Esophagus (tissue), 2 donors: Measurements from ENCODE around the gene ZDHHC1. TPM values are rescaled to one million over a fixed set of nuclear protein-coding genes. Genes with fewer than 3 reads are reported as not detected.
A peak's percentile ranks its signal among the peaks of the same experiment; 100 is the strongest.

Source experiments
- H3K27ac ChIP-seq, 2 donors: one replicate each; pipeline ENCODE4 v1.5.1; 2013; ENCODE audit warnings: low read depth in 2 of 2, mild to moderate bottlenecking in 2 of 2, inconsistent platforms in 1 of 2, low read length in 1 of 2, moderate library complexity in 1 of 2
- H3K27me3 ChIP-seq, 2 donors: one replicate each; pipeline ENCODE4 v1.6.1; 2013; ENCODE audit warnings: low read length in 2 of 2, control low read depth in 1 of 2, mild to moderate bottlenecking in 1 of 2; ENCODE audit not compliant: insufficient read depth in 2 of 2, control insufficient read depth in 1 of 2
- H3K36me3 ChIP-seq, 2 donors: one replicate each; pipeline ENCODE4 v1.6.1; 2013; ENCODE audit warnings: low read length in 1 of 2; ENCODE audit not compliant: control insufficient read depth in 2 of 2, insufficient read depth in 2 of 2
- H3K4me1 ChIP-seq, 2 donors: one replicate each; pipeline ENCODE4 v1.6.1; 2013; ENCODE audit warnings: low read length in 1 of 2; ENCODE audit not compliant: control insufficient read depth in 2 of 2, insufficient read depth in 2 of 2
- H3K4me3 ChIP-seq, 2 donors: one replicate each; pipeline ENCODE4 v1.5.1; 2013; ENCODE audit warnings: low read length in 2 of 2, mild to moderate bottlenecking in 2 of 2, low read depth in 1 of 2, moderate library complexity in 1 of 2
- H3K9me3 ChIP-seq, 2 donors: one replicate each; pipeline ENCODE4 v1.6.1; 2013; ENCODE audit warnings: mild to moderate bottlenecking in 2 of 2, low read depth in 1 of 2, low read length in 1 of 2, moderate library complexity in 1 of 2; ENCODE audit not compliant: control insufficient read depth in 2 of 2, insufficient read depth in 1 of 2
- WGBS, 2 donors: extraction: QIAGEN DNeasy Blood & Tissue Kit; methylation state at CpG; one replicate each; pipeline ENCODE4 v1.1.7; 2013; 5-methylcytosine and 5-hydroxymethylcytosine counted together
- polyA plus RNA-seq, 2 donors: library from polyadenylated mRNA; stranded (reverse); fragments of 200-250 nt; gene quantifications; one replicate each; pipeline ENCODE4 v1.2.3, GENCODE V29; 2013
- donor health status: healthy with polysubstance abuse.
- donor health status: Bipolar disorder and iron deficiency.

The ZDHHC1 gene
- polyA plus RNA-seq, 2 donors = 3.3 to 4.7 TPM

GRCh38 chr16:67432506-67432890 lies 16.2 kb upstream of the ZDHHC1 start:
- Histone ChIP-seq H3K36me3 (peaks cover 0 to 12% of the 10 kb centered on the region in 2 donors), H3K4me1 (peaks cover 6 to 15% of the 10 kb centered on the region in 2 donors), H3K27me3 (no peaks in the 10 kb centered on the region), H3K27ac (no peak overlapping the region), H3K4me3 (no peak overlapping the region), H3K9me3 (no peaks in the 10 kb centered on the region)
- WGBS, 2 donors = 72 to 74% methylated on average over 5 of the region's 5 CpGs

- Histone ChIP-seq H3K4me1 (peaks cover 6 to 15% of the 10 kb centered on the region in 2 donors), H3K36me3 (peaks cover 0 to 10% of the 10 kb centered on the region in 2 donors), H3K27me3 (no peaks in the 10 kb centered on the region), H3K4me3 (peak overlapping the region; percentile 33 to 43), H3K9me3 (no peaks in the 10 kb centered on the region), H3K27ac (no peak overlapping the region)
- 41 to 45% methylated on average over 12 to 13 of the region's 13 CpGs for WGBS, 2 donors
Measured at GRCh38 chr16:67431775-67432505, 15.7 kb upstream of the ZDHHC1 start.

GRCh38 chr16:67430977-67431774 lies 14.9 kb upstream of the ZDHHC1 start, which contains the start of gene HSD11B2:
TSS of gene HSD11B2 (plus strand) at chr16:67431121. CDS start at chr16:67431249, 128 bp downstream.
- H3K9me3 ChIP-seq = no peaks in the 10 kb centered on the region

GRCh38 chr16:67430504-67430976 lies 14.3 kb upstream of the ZDHHC1 start:
- H3K4me1 ChIP-seq = peaks cover 6 to 15% of the 10 kb centered on the region in 2 donors
- H3K36me3 ChIP-seq = peaks cover 0 to 1% of the 10 kb centered on the region in 2 donors
- peak overlapping the region; percentile 53 to 71 for H3K27ac ChIP-seq
- H3K27me3 ChIP-seq = no peaks in the 10 kb centered on the region
- no peaks in the 10 kb centered on the region for H3K9me3 ChIP-seq
- peak overlapping the region; percentile 33 to 48 for H3K4me3 ChIP-seq
- 2 to 3% methylated on average over 49 to 53 of the region's 53 CpGs for whole genome bisulfite sequencing, 2 donors

More at GRCh38 chr16:67430977-67431774, 14.9 kb upstream of the ZDHHC1 start, which contains the start of gene HSD11B2:
- Histone ChIP-seq H3K4me3 (peak within 1 kb of the TSS; percentile 33 to 48), H3K27me3 (no peaks in the 10 kb centered on the region), H3K4me1 (peaks cover 6 to 15% of the 10 kb centered on the region in 2 donors), H3K36me3 (peaks cover 0 to 5% of the 10 kb centered on the region in 2 donors), H3K27ac (peak within 1 kb of the TSS; percentile 71 to 84)
- 1 to 3% methylated on average over 31 to 87 of the region's 87 CpGs for WGBS, 2 donors

- H3K4me1 ChIP-seq = peaks cover 6 to 15% of the 10 kb centered on the region in 2 donors
- no peaks in the 10 kb centered on the region for H3K36me3 ChIP-seq
- 27 to 30% methylated on average over 13 of the region's 13 CpGs for WGBS, 2 donors
- no peaks in the 10 kb centered on the region for H3K27me3 ChIP-seq
- H3K9me3 ChIP-seq = no peaks in the 10 kb centered on the region
- H3K27ac ChIP-seq = peak overlapping the region in 1 of 2 donors; percentile 53
- peak overlapping the region; percentile 33 to 48 for H3K4me3 ChIP-seq
Measured at GRCh38 chr16:67429799-67430503, 13.7 kb upstream of the ZDHHC1 start.

GRCh38 chr16:67429053-67429798 lies 12.9 kb upstream of the ZDHHC1 start:
- WGBS, 2 donors = 85 to 95% methylated on average over 3 of the region's 3 CpGs
- Histone ChIP-seq H3K27ac (no peak overlapping the region), H3K36me3 (no peaks in the 10 kb centered on the region), H3K4me1 (peaks cover 6 to 15% of the 10 kb centered on the region in 2 donors), H3K27me3 (no peaks in the 10 kb centered on the region), H3K9me3 (no peaks in the 10 kb centered on the region), H3K4me3 (no peak overlapping the region)

GRCh38 chr16:67428146-67428731 lies 12.0 kb upstream of the ZDHHC1 start:
- Histone ChIP-seq H3K36me3 (no peaks in the 10 kb centered on the region), H3K4me1 (peaks cover 6 to 15% of the 10 kb centered on the region in 2 donors), H3K9me3 (no peaks in the 10 kb centered on the region), H3K27ac (peak overlapping the region in 1 of 2 donors; percentile 11), H3K27me3 (no peaks in the 10 kb centered on the region), H3K4me3 (no peak overlapping the region)
- WGBS, 2 donors = 16 to 17% methylated on average over 10 to 11 of the region's 11 CpGs

- H3K27me3 ChIP-seq = no peaks in the 10 kb centered on the region
- H3K4me1 ChIP-seq = peaks cover 6 to 15% of the 10 kb centered on the region in 2 donors
- no peak overlapping the region for H3K4me3 ChIP-seq
- 66 to 74% methylated on average over 7 of the region's 7 CpGs for WGBS, 2 donors
- H3K27ac ChIP-seq = no peak overlapping the region
- no peaks in the 10 kb centered on the region for H3K36me3 ChIP-seq
- no peaks in the 10 kb centered on the region for H3K9me3 ChIP-seq
Measured at GRCh38 chr16:67426950-67427349, 10.7 kb upstream of the ZDHHC1 start.
